CMK (cell line): Measurements from ENCODE around the gene MESP1.

Experiments
- DNase-seq: peaks from one replicate; pipeline ENCODE4 v3.0.0-alpha.2; 2010; ENCODE audit warnings: low read depth

MESP1 gene

GRCh38 chr15:89758283-89758682, 7.2 kb upstream of the MESP1 start:
- DNase-seq: no peak

DNA sequence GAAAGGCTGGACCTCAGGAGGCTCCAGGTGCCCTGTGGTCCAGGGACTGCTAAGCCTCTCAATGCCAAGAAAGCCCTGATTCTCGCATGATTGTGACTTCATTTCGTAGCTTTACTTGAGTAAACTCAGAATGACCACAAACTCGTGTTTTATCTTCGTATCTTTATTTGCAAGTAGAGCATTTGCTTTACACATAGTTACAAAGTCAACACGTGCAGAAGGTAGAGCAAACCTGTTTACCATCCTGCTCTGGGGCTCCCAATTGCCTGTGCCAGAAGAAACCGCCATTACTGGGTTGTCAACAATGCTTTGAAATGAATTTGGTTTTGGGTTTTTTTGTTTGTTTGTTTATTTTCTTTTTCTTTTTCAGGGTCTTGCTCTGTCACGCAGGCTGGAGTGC, 5.8 kb upstream of the MESP1 start:
- no peak for DNase-seq

- no peak for DNase-seq
These were observed 4.7 kb upstream of the MESP1 start for GRCh38 chr15:89755701-89756100.

DNA sequence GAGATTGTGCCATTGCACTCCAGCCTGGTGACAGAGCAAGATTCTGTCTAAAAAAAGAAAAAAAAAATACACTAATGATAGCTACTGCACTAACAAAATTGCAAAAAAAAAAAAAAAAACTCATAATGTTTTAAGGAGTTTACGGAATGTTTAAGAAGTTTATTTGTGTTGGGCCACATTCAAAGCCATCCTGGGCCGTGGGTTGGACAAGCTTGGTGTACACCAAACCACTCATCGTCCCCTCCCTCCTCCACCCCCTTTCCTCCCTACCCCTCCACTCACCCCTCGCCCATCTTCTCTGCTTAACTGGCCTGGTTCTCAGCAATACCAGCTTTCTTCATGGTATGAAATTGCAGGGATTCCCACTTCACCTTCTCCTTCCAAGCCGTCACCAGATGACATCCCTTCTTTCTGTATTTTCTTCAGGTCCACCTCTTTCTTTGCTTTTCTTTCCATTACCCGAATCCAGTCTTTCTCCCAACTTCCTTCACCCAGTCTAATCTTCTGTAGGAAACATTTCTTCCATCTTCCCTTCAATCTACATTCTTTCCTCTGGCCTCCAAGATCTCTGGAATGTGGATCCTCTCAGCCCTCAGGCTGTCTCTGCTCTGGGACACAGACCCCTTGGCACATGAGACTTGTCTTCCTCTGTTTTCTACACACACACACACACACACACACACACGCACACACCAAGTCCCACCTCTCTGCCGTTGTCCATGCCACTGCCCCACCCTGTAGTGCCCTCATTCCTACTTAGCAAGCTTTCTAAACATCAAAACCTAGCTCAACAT, 3.5 kb upstream of the MESP1 start:
- no peak for DNase-seq

- no peak for DNase-seq
These were observed 2.8 kb upstream of the MESP1 start for GRCh38 chr15:89753855-89754254.

GRCh38 chr15:89751748-89752147, 699 bp upstream of the MESP1 start:
- DNase-seq: no peak

DNA sequence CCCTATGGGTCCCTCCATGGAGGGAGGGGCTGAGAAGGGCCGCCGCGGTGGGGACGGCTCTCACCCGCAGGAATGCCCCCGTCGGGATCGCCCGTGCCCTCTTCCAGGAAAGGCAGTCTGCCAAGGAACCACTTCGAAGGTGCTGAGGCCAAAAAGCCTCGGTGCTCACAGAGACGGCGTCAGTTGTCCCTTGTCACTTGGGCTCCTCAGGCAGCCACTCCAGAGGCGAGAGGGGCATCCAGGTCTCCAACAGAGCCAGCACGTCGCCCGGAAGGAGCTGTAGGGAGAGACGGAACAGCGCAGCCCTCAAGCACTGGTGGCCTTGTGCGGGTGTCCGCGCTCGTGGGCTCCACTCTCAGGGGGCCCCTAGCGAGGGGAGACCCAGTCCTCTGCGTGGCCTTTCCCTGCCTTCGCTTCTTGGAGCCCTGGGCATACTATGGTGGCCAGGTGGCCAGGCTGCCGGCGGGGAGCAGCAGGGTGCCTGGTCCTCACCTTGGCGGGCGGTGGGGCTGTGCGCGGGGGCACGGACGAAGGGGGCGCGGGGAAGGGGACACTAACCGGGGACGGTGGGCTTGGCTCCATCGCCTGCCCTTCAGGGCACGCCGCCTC, 994 bp downstream of the MESP1 start:
- no peak for DNase-seq

DNA sequence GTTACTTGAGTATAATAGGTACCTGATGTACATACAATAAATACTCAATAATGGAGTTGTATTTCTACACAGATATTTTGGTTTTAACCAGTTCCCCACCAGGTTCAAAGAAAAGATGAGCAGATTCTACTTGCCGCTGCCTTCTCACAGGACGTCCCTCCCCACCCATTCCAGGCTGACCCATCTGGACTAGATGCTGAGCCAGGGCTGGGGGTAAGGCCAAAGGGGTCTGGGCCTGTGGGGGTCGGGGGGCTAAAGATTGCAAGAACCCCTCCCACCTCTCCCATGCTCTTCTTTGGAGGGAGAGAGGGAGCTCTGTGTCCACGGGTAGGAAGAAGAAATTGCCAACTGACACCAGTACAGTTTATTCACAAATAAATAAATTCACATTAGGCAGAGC, 1.5 kb downstream of the MESP1 start:
- no peak for DNase-seq

DNA sequence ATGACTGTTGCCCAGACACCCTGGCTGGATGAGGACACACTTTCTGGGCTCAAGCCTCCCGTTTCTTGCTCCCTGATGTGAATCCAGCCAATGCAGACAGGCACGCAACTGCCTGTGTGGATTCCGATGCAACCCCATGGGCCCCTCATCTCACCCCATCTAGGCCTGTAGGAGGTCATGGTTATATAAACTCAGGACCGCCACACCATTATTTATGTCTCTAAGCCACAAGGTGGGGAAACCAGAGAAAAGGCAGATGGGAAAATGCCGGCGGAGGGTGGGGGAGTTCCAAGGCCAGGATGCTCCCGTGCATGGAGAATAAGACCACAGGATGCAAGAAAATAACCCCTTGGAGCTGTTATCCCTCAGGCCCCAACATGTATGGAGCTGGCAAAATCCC, 2.0 kb downstream of the MESP1 start:
- no peak for DNase-seq

DNA sequence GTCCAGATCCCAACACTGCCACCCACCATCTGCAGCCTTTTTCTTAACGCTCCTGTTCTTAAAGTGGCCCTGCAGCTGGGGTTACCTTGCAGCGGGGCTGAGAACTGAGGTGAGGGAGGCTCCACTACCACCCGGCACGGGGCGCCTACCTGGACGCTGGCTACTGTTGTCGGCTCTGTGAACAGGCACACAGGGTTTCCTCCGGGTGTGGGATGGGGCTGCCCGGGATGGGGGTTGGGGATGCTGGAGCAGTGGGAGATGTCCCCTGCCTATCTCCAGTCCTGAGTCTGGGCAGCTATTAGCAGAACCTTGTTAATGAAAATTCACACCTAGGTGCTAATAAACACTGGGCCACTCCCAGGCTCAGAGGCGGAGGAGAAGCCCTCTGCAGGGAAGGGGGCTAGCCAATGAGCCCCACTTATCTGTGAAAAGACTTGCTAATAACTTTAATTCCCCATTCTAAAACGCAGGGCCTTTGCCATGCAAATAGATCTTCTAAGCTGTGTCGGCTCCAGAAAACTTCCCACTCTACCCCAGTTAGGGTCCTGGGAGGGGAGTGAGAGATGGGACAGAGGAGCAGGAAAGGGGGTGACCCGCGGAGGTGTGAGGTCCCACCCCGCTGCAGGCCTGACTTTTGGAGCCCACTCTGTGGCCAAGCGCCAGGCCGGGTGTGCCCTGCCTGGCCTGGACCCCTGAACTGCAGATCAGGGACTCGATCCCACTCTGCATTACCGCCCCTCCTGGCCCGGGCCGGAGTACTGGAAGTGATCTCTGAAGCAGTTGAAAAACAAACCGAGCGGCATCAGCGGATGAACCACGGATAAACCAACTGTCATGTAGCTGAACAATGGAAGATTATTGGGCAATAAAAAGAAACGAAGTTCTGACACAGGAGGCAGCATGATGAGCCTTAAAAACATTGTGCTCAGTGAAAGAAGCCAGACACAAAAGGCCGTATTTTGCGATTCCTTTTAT, 3.1 kb downstream of the MESP1 start:
- DNase-seq: no peak

GRCh38 chr15:89746386-89746780, 4.7 kb downstream of the MESP1 start:
- no peak for DNase-seq

DNA sequence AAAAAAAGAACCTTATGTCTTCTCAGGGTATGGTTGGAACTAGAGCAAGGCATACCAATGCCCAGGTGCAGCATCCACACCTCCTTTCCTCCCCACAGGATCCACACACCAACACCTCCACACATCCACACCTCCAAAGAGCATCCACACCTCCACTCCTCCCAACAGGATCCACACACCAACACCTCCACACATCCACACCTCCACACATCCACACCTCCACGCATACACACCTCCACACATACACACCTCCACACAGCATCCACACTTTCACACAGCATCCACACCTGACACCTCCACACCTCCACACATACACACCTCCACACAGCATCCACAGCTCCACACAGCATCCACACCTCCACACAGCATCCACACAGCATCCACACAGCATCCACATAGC, 5.3 kb downstream of the MESP1 start:
- DNase-seq: no peak

DNA sequence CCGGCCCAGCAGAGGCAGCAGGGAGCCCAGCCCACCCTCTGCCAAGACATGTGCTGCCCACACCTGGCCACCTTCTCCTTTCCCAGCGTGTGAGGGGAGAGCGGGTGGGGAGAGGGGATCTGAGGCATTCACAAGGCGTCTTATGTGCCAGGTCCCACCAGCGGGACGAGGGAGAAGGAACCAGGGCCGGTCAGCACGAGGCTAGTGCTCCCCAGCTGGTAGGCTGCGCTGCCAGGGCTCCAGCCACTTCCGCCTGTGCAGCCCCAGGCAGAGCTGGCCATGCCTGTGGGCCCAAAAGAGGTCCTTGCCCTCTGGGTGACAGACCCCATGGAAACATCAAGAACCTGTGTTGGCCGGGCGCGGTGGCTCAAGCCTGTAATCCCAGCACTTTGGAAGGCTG, 5.9 kb downstream of the MESP1 start:
- DNase-seq: no peak

GRCh38 chr15:89743594-89743993, 7.5 kb downstream of the MESP1 start:
- no peak for DNase-seq

DNA sequence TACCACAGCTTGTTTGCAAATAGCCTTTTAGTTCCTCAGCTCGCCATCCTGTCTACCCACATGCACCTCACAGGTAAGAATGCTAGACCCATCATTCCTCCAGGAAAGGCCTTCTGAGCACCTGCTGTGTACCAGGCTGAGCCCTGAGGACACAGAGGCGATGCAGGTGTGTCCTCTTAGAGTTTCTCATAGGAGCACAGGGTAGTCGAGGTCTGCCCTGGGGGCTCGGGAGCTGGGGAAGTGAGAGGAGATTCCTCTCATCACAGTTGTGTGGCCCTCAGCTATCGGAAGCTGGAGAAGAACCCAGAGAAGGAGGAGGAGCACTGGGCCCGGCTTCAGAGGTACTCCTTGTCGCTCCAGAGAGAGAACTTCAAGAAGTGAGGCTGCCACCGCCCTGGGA, 8.0 kb downstream of the MESP1 start:
- DNase-seq: no peak

- DNase-seq: peak; percentile 66
These were observed 10.9 kb downstream of the MESP1 start for GRCh38 chr15:89740137-89740536.

GRCh38 chr15:89735773-89736172, 15.3 kb downstream of the MESP1 start:
- no peak for DNase-seq

DNA sequence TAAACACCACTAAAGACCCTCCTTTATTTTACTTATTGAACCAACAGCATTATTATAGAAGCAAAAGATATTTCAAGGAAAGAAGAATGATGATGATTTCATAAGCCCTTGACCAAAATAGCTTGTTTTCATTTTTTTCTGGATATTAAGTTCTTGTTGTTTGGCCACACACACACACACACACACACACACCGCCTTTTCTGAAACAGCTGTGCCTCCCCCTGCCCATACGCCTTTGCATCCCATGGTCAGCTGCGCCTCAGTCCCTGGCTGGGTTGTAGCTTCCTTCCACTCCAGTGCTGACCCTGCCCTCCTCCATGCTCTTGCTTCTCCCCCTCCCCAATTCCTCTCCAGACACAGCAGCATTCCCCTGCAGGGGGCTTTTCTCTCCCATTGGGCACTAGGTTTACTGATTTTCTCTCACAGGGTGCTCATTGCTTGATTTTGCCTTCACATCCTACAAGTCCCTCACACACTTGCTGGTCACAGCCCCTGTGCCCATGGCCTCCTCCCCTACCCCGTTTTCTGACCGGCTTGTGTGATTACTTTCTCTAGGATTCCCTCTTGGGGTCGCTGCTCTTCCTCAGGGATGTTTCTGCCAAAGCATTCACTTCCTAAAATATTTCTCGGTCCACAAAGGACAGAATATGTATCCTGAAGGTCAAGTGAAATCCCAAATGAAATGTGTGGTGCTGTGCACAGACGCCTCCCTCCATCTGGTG, 18.4 kb downstream of the MESP1 start:
- no peak for DNase-seq

GRCh38 chr15:89731275-89731674, 19.8 kb downstream of the MESP1 start:
- no peak for DNase-seq

- no peak for DNase-seq
These were observed 22.8 kb downstream of the MESP1 start for GRCh38 chr15:89728254-89728653.

DNA sequence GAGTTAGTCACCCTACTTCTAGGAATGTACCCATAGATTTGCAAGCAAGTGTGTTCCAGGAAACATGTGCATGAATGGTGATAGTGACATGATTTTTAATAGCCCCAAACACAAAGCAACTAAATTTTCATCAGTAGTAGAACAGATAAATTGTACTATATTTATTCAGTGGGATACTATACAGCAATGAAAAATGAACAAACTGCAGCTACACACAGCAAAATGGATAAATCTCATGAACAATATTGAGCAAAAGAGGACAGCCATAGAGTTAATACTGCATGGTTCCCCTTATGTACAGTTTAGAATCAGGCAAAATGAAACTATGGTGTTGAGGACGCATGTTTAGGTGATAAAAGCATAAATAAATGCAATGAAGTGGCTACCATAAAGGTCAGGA, 26.0 kb downstream of the MESP1 start:
- DNase-seq: no peak

GRCh38 chr15:89724621-89725020, 26.4 kb downstream of the MESP1 start:
- no peak for DNase-seq
